ENCODE data around the gene PRRC2B. TPM values are rescaled to one million over a fixed set of nuclear protein-coding genes. Genes with fewer than 3 reads are reported as not detected.
"Not testable (repeated sequence)": the region's sequence is repeated elsewhere in the genome, so short reads cannot be mapped to it uniquely, and the experiment has no call there.

The PRRC2B gene
- total and polyA plus RNA-seq, 7 donors, result 10.8 to 98.6 (median 65.3) TPM

DNA sequence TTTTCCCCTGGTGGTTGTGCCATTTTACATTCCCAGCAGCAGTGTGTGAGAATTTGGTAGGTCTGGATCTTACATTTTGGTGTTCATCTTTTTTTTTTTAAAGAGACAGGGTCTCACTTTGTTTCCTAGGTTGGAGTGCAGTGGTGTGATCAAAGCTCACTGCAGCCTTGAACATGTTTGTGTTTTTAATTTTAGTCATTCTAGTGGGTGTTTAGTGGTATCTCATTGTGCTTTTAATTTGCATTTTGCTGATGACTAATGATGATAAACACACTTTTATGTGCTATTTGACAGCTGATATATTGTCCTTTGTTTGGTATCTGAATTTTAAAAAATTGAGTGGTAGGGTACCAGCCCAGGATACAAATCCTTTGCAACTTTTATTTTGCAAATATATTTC lies 55.4 kb downstream of the PRRC2B start:
- Histone ChIP-seq H3K27me3 (no peaks in the 10 kb centered on the region), H3K4me1 (no peaks in the 10 kb centered on the region), H3K9me3 (no peaks in the 10 kb centered on the region), H3K36me3 (peaks cover 15 to 96% (median 57%) of the 10 kb centered on the region in 4 donors), H3K4me3 (no peak overlapping the region), H3K27ac (no peak overlapping the region)
- intact Hi-C loops (cut with DNase I), result no loop called here
- TF ChIP-seq EP300 (IDR thresholded peaks at IDR 0.05) (no peak), POLR2AphosphoS5 (IDR thresholded peaks at IDR 0.05) (no peak), POLR2A (IDR thresholded peaks at IDR 0.05) (no peak)
- TF ChIP-seq, protein P1, sequence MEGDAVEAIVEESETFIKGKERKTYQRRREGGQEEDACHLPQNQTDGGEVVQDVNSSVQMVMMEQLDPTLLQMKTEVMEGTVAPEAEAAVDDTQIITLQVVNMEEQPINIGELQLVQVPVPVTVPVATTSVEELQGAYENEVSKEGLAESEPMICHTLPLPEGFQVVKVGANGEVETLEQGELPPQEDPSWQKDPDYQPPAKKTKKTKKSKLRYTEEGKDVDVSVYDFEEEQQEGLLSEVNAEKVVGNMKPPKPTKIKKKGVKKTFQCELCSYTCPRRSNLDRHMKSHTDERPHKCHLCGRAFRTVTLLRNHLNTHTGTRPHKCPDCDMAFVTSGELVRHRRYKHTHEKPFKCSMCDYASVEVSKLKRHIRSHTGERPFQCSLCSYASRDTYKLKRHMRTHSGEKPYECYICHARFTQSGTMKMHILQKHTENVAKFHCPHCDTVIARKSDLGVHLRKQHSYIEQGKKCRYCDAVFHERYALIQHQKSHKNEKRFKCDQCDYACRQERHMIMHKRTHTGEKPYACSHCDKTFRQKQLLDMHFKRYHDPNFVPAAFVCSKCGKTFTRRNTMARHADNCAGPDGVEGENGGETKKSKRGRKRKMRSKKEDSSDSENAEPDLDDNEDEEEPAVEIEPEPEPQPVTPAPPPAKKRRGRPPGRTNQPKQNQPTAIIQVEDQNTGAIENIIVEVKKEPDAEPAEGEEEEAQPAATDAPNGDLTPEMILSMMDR (IDR thresholded peaks at IDR 0.05), result no peak
- no peak for DNase-seq

DNA sequence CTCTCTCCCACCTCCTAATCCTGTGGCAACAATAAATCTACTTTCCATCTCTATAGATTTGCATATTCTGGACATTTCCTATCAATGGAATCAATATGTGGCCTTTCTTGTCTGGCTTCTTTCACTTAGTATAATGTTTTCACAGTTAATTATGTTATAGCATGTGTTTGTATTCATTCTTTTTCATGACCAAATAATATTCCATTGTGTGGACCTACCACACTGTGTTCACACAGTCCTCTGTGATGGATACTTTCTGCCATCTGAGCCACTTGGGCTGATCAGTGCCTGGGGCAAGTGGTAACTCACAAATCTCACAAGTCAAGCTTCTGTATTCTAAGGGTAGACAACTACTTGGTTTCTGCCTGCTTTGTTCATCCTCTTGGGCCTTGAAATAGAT lies 60.1 kb downstream of the PRRC2B start:
- intact Hi-C loops (cut with DNase I), result no loop called here
- H3K9me3 ChIP-seq, result no peaks in the 10 kb centered on the region
- TF ChIP-seq EP300 (IDR thresholded peaks at IDR 0.05) (no peak), POLR2AphosphoS5 (IDR thresholded peaks at IDR 0.05) (no peak), POLR2A (IDR thresholded peaks at IDR 0.05) (no peak)
- TF ChIP-seq, protein P1 (IDR thresholded peaks at IDR 0.05), result no peak

DNA sequence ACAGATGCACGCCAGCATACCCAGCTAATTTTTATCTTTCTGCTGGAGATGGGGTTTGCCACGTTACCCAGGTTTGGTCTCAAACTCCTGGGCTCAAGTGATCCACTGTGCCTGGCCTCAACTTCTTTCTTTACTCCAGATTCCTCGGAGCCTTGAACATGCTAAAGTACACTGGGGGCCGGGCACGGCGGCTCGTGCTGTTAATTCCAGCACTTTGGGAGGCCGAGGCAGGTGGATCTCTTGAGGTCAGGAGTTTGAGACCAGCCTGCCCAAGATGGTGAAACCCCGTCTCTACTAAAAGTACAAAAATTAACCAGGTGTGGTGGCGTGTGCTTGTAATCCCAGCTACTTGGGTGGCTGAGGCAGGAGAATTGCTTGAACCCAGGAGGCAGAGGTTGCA lies 61.8 kb downstream of the PRRC2B start:
- H3K4me1 ChIP-seq; intact Hi-C loops (cut with DNase I); DNase-seq; H3K27ac ChIP-seq; H3K4me3 ChIP-seq; H3K9me3 ChIP-seq; H3K27me3 ChIP-seq: not testable (repeated sequence)
- H3K36me3 ChIP-seq, result peaks cover 28 to 99% (median 66%) of the 10 kb centered on the region in 4 donors
- 97 to 98% methylated on average over 10 of the region's 10 CpGs for WGBS, 2 donors

More for the DNA sequence above, 60.1 kb downstream of the PRRC2B start:
- no peaks in the 10 kb centered on the region for H3K4me1 ChIP-seq
- no peaks in the 10 kb centered on the region for H3K27me3 ChIP-seq
- peaks cover 20 to 97% (median 58%) of the 10 kb centered on the region in 4 donors for H3K36me3 ChIP-seq
- no peak for DNase-seq
- H3K4me3 ChIP-seq, result no peak overlapping the region
- no peak overlapping the region for H3K27ac ChIP-seq

DNA sequence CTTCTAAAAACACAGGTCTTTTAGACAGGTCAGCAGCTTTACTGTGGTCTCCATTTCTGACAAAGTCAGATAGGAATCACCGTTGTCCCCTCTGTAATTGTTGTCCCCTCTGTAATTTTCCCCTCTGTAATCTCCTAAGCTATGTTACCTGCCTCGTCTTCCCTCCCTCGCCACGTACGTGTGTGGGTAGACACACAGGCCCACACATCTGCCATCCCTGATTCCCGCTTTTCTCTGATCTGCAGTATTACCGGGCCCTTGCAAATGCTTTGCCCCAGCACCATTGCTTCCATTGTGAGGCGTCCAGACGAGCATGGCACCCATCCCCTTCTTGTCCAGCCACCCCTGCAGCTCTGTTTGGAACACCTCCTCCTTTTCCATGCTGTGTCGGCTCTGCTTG lies 63.9 kb downstream of the PRRC2B start:
- DNase-seq, result no peak
- Histone ChIP-seq H3K36me3 (peaks cover 42 to 97% (median 75%) of the 10 kb centered on the region in 4 donors), H3K27me3 (no peaks in the 10 kb centered on the region), H3K27ac (no peak overlapping the region), H3K4me1 (no peaks in the 10 kb centered on the region), H3K4me3 (no peak overlapping the region), H3K9me3 (no peaks in the 10 kb centered on the region)
- WGBS, 2 donors, result 95 to 96% methylated on average over 10 of the region's 10 CpGs
- intact Hi-C loops (cut with DNase I), result no loop called here
- TF ChIP-seq, protein P1 (IDR thresholded peaks at IDR 0.05), result no peak
- TF ChIP-seq EP300 (IDR thresholded peaks at IDR 0.05) (no peak), POLR2A (IDR thresholded peaks at IDR 0.05) (no peak), POLR2AphosphoS5 (IDR thresholded peaks at IDR 0.05) (no peak)

DNA sequence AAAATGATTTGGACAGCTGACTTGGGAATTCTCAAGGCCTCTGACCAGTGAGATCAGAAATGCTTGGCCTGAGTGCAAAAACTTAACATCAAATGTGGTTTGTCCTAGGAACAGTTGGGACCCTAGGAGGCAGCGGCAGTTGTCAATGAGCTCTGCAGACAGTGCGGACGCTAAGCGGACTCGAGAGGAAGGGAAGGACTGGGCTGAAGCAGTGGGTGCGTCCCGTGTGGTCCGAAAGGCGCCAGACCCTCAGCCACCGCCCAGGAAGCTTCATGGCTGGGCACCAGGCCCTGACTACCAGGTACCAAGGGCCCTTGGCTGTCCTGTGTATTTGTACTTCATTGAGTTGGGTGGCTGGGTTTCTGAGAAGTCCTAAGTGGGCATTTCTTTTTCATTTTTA lies 65.2 kb downstream of the PRRC2B start:
- intact Hi-C loops (cut with DNase I), result no loop called here
- H3K36me3 ChIP-seq, result peaks cover 42 to 98% (median 77%) of the 10 kb centered on the region in 4 donors

More for the DNA sequence above, 65.2 kb downstream of the PRRC2B start:
- Histone ChIP-seq H3K9me3 (no peaks in the 10 kb centered on the region), H3K27me3 (no peaks in the 10 kb centered on the region), H3K4me1 (no peaks in the 10 kb centered on the region), H3K4me3 (no peak overlapping the region), H3K27ac (no peak overlapping the region)
- 96 to 98% methylated on average over 10 of the region's 10 CpGs for WGBS, 2 donors
- no peak for DNase-seq
- no peak for TF ChIP-seq POLR2A (IDR thresholded peaks at IDR 0.05)
- TF ChIP-seq POLR2AphosphoS5 (IDR thresholded peaks at IDR 0.05), result no peak
- TF ChIP-seq, protein P1 (IDR thresholded peaks at IDR 0.05), result no peak
- TF ChIP-seq EP300 (IDR thresholded peaks at IDR 0.05), result no peak
